ENCODE results near the gene SMDT1. TPM values are rescaled to one million over a fixed set of nuclear protein-coding genes. Genes with fewer than 3 reads are reported as not detected.
"Not testable (repeated sequence)": the region's sequence is repeated elsewhere in the genome, so short reads cannot be mapped to it uniquely, and the experiment has no call there.

Gene SMDT1
- total RNA-seq, 1 experiment from 2014 or later, result 12.6 TPM

- not testable (repeated sequence) for H3K27ac ChIP-seq (ENCODE audit: low read length); H4K20me1 ChIP-seq (ENCODE audit: insufficient read depth, low read depth, low read length); H3K9ac ChIP-seq (ENCODE audit: low read length); H2AFZ ChIP-seq (ENCODE audit: low read length); H3K4me3 ChIP-seq (ENCODE audit: low read length); H3K27me3 ChIP-seq (ENCODE audit: low read length); H3K9me3 ChIP-seq (ENCODE audit: low read length); H3K79me2 ChIP-seq (ENCODE audit: low read length); H3K4me2 ChIP-seq (ENCODE audit: low read depth, low read length, poor library complexity, severe bottlenecking); H3K36me3 ChIP-seq (ENCODE audit: insufficient read depth, low read length); H3K9me2 ChIP-seq (replicated peaks; ENCODE audit: insufficient read depth, low read length); H3K4me1 ChIP-seq (ENCODE audit: low read length)
- DNase-seq, result peak; percentile 52
These were observed 49.5 kb downstream of the SMDT1 start for GRCh38 chr22:42128776-42129694.

- H3K4me3 ChIP-seq (ENCODE audit: low read length); H3K79me2 ChIP-seq (ENCODE audit: low read length); H3K27me3 ChIP-seq (ENCODE audit: low read length); H3K9me2 ChIP-seq (replicated peaks; ENCODE audit: insufficient read depth, low read length); H4K20me1 ChIP-seq (ENCODE audit: insufficient read depth, low read depth, low read length); H3K9me3 ChIP-seq (ENCODE audit: low read length); H3K4me2 ChIP-seq (ENCODE audit: low read depth, low read length, poor library complexity, severe bottlenecking); H3K9ac ChIP-seq (ENCODE audit: low read length); H3K4me1 ChIP-seq (ENCODE audit: low read length); DNase-seq; H2AFZ ChIP-seq (ENCODE audit: low read length); H3K36me3 ChIP-seq (ENCODE audit: insufficient read depth, low read length); H3K27ac ChIP-seq (ENCODE audit: low read length): not testable (repeated sequence)
These were observed 50.7 kb downstream of the SMDT1 start for GRCh38 chr22:42130182-42130581.

GRCh38 chr22:42130639-42131431, 51.3 kb downstream of the SMDT1 start, which contains the start of gene CYP2D6:
TSS of gene CYP2D6 (minus strand) at chr22:42130810. CDS start at chr22:42130791, 19 bp downstream.
- H4K20me1 ChIP-seq (ENCODE audit: insufficient read depth, low read depth, low read length); H3K4me3 ChIP-seq (ENCODE audit: low read length): not testable (repeated sequence)

GRCh38 chr22:42131562-42131961, 52.1 kb downstream of the SMDT1 start:
- H4K20me1 ChIP-seq (ENCODE audit: insufficient read depth, low read depth, low read length), result no peaks in the 10 kb centered on the region
- H2AFZ ChIP-seq (ENCODE audit: low read length), result no peak overlapping the region
- no peaks in the 10 kb centered on the region for H3K79me2 ChIP-seq (ENCODE audit: low read length)
- H3K27me3 ChIP-seq (ENCODE audit: low read length), result no peaks in the 10 kb centered on the region
- H3K9me2 ChIP-seq (replicated peaks; ENCODE audit: insufficient read depth, low read length), result no peaks in the 10 kb centered on the region
- H3K27ac ChIP-seq (ENCODE audit: low read length), result no peak overlapping the region
- no peak overlapping the region for H3K9ac ChIP-seq (ENCODE audit: low read length)
- no peak overlapping the region for H3K4me3 ChIP-seq (ENCODE audit: low read length)
- no peaks in the 10 kb centered on the region for H3K36me3 ChIP-seq (ENCODE audit: insufficient read depth, low read length)
- no peak overlapping the region for H3K4me2 ChIP-seq (ENCODE audit: low read depth, low read length, poor library complexity, severe bottlenecking)
- H3K4me1 ChIP-seq (ENCODE audit: low read length), result no peaks in the 10 kb centered on the region
- H3K9me3 ChIP-seq (ENCODE audit: low read length), result no peaks in the 10 kb centered on the region
- no peak for DNase-seq

More at GRCh38 chr22:42130639-42131431, 51.3 kb downstream of the SMDT1 start, which contains the start of gene CYP2D6:
- not testable (repeated sequence) for H3K4me2 ChIP-seq (ENCODE audit: low read depth, low read length, poor library complexity, severe bottlenecking); H3K9me3 ChIP-seq (ENCODE audit: low read length); H2AFZ ChIP-seq (ENCODE audit: low read length); H3K36me3 ChIP-seq (ENCODE audit: insufficient read depth, low read length); H3K9me2 ChIP-seq (replicated peaks; ENCODE audit: insufficient read depth, low read length); H3K4me1 ChIP-seq (ENCODE audit: low read length); H3K27me3 ChIP-seq (ENCODE audit: low read length); H3K9ac ChIP-seq (ENCODE audit: low read length); H3K79me2 ChIP-seq (ENCODE audit: low read length); DNase-seq; H3K27ac ChIP-seq (ENCODE audit: low read length)

GRCh38 chr22:42132457-42132856, 53.0 kb downstream of the SMDT1 start:
- Histone ChIP-seq H3K9me2 (replicated peaks; ENCODE audit: insufficient read depth, low read length) (no peaks in the 10 kb centered on the region), H3K9me3 (ENCODE audit: low read length) (no peaks in the 10 kb centered on the region), H3K4me3 (ENCODE audit: low read length) (no peak overlapping the region), H3K27ac (ENCODE audit: low read length) (no peak overlapping the region), H3K36me3 (ENCODE audit: insufficient read depth, low read length) (no peaks in the 10 kb centered on the region), H3K4me1 (ENCODE audit: low read length) (no peaks in the 10 kb centered on the region), H4K20me1 (ENCODE audit: insufficient read depth, low read depth, low read length) (no peaks in the 10 kb centered on the region), H3K79me2 (ENCODE audit: low read length) (no peaks in the 10 kb centered on the region), H2AFZ (ENCODE audit: low read length) (no peak overlapping the region), H3K9ac (ENCODE audit: low read length) (no peak overlapping the region), H3K27me3 (ENCODE audit: low read length) (no peaks in the 10 kb centered on the region), H3K4me2 (ENCODE audit: low read depth, low read length, poor library complexity, severe bottlenecking) (no peak overlapping the region)
- DNase-seq, result no peak

Small RNA genes lying within 50 kb of the gene (small RNA-seq; reads per million reads assigned to genes)
- not detected for gene SNORD13P1

Other genes with a start within 250 kb of the SMDT1 start
- 159 and 190 TPM in 2 replicates for gene SREBF2, start 246.6 kb upstream of the SMDT1 start, total RNA-seq (2014; rRNA removed; shearing (Covaris generic); ENCODE audit: low replicate concordance)
- 3.2 and 6.5 TPM in 2 replicates for gene SHISA8, start 164.6 kb upstream of the SMDT1 start, total RNA-seq (2014; rRNA removed; shearing (Covaris generic); ENCODE audit: low replicate concordance)
- gene TNFRSF13C, start 152.9 kb upstream of the SMDT1 start, total RNA-seq (2014; rRNA removed; shearing (Covaris generic); ENCODE audit: low replicate concordance), result 130 and 141 TPM in 2 replicates
- gene CENPM, start 132.5 kb upstream of the SMDT1 start, total RNA-seq (2014; rRNA removed; shearing (Covaris generic); ENCODE audit: low replicate concordance), result 83.8 and 108 TPM in 2 replicates
- not detected in 2 replicates for gene SEPTIN3, start 110.3 kb upstream of the SMDT1 start, total RNA-seq (2014; rRNA removed; shearing (Covaris generic); ENCODE audit: low replicate concordance)
- gene WBP2NL, start 80.9 kb upstream of the SMDT1 start, total RNA-seq (2014; rRNA removed; shearing (Covaris generic); ENCODE audit: low replicate concordance), result 0.19 and 0.43 TPM in 2 replicates
- gene NAGA, start 8.9 kb upstream of the SMDT1 start, total RNA-seq (2014; rRNA removed; shearing (Covaris generic); ENCODE audit: low replicate concordance), result 19.3 and 26.1 TPM in 2 replicates
- not detected in 2 replicates for gene PHETA2, start 5.5 kb upstream of the SMDT1 start, total RNA-seq (2014; rRNA removed; shearing (Covaris generic); ENCODE audit: low replicate concordance)
- 32.8 and 44.7 TPM in 2 replicates for gene NDUFA6, start 11.1 kb downstream of the SMDT1 start, total RNA-seq (2014; rRNA removed; shearing (Covaris generic); ENCODE audit: low replicate concordance)
- 2.9 and 7.4 TPM in 2 replicates for gene CYP2D6, start 51.1 kb downstream of the SMDT1 start, total RNA-seq (2014; rRNA removed; shearing (Covaris generic); ENCODE audit: low replicate concordance)
- 38.1 and 60.1 TPM in 2 replicates for gene TCF20, start 191.0 kb downstream of the SMDT1 start, total RNA-seq (2014; rRNA removed; shearing (Covaris generic); ENCODE audit: low replicate concordance)

All from Karpas-422 (cell line).